ENCODE data around the gene MAPK1IP1L.
A peak's percentile ranks its signal among the peaks of the same experiment; 100 is the strongest.

Gene MAPK1IP1L

GRCh38 chr14:55115460-55115859, 64.0 kb downstream of the MAPK1IP1L start:
- no peak overlapping the region for H3K27ac ChIP-seq
- H3K4me3 ChIP-seq, result no peak overlapping the region

GRCh38 chr14:55115861-55116245, 64.4 kb downstream of the MAPK1IP1L start:
- peak overlapping the region in 3 of 21 experiments; percentile 56 to 88 (median 57) for H3K27ac ChIP-seq
- no peak overlapping the region for H3K4me3 ChIP-seq

- Histone ChIP-seq H3K4me3 (no peak overlapping the region), H3K27ac (peak overlapping the region in 7 of 21 experiments; percentile 40 to 89 (median 57))
Measured at GRCh38 chr14:55116246-55117030, 65.0 kb downstream of the MAPK1IP1L start.

GRCh38 chr14:55117803-55118441, 66.5 kb downstream of the MAPK1IP1L start:
- H3K27ac ChIP-seq, result peak overlapping the region in 20 of 21 experiments; percentile 54 to 90 (median 76)
- H3K4me3 ChIP-seq, result no peak overlapping the region

- H3K4me3 ChIP-seq, result no peak overlapping the region
- peak overlapping the region in 20 of 21 experiments; percentile 54 to 90 (median 76) for H3K27ac ChIP-seq
Measured at GRCh38 chr14:55118761-55119160, 67.3 kb downstream of the MAPK1IP1L start.
